H1 (cell line): Measurements from ENCODE around the gene NOS1AP. TPM values are rescaled to one million over a fixed set of nuclear protein-coding genes. Genes with fewer than 3 reads are reported as not detected.

Experiments used
- CTCF ChIA-PET: fragments of 300-600 bp; sonication (Branson Sonifier 250); formaldehyde crosslinking; loops from one replicate; lab custom pipeline; 2021; ENCODE audit not compliant: partially characterized antibody; lab: Charles Lee
- POLR2A ChIA-PET: fragments of 300-600 bp; sonication (Branson Sonifier 250); formaldehyde crosslinking; loops from one replicate; lab custom pipeline; 2021; ENCODE audit warnings: inconsistent platforms; ENCODE audit not compliant: partially characterized antibody; lab: Charles Lee
- DNase-seq, 2 experiments: peaks; one replicate each; pipeline versions ENCODE4 v3.0.0 to v3.0.0-alpha.2; 2010 to 2022; ENCODE audit warnings: low spot score in 2 of 2, low read depth in 1 of 2, mixed read lengths in 1 of 2
- FAIRE-seq: peaks from 2 replicates; lab custom pipeline; 2011; peaks lifted over from hg19 to GRCh38; lab: Jason Lieb, UNC
- H2AFZ ChIP-seq: 2 replicates; pipeline ENCODE4 v1.8.1; 2012; ENCODE audit warnings: low read length, inconsistent platforms
- H2AK5ac ChIP-seq: 2 replicates; pipeline ENCODE4 v1.6.1; 2013; ENCODE audit warnings: low read depth, low read length
- H2BK120ac ChIP-seq: replicated peaks from 2 replicates; pipeline ENCODE3; 2013; ENCODE audit warnings: low read depth, low read length, inconsistent platforms
- H2BK12ac ChIP-seq: 2 replicates; pipeline ENCODE4 v1.6.1; 2013; ENCODE audit warnings: low read depth, low read length
- H2BK15ac ChIP-seq: 2 replicates; pipeline ENCODE4 v1.6.1; 2013; ENCODE audit warnings: low read length
- H2BK20ac ChIP-seq: 2 replicates; pipeline ENCODE4 v1.6.1; 2013; ENCODE audit warnings: low read length
- H2BK5ac ChIP-seq: 2 replicates; pipeline ENCODE4 v1.6.1; 2013; ENCODE audit warnings: low read depth, low read length
- H3K14ac ChIP-seq: 2 replicates; pipeline ENCODE4 v1.6.1; 2013; ENCODE audit warnings: inconsistent platforms; ENCODE audit not compliant: insufficient read length
- H3K18ac ChIP-seq: 2 replicates; pipeline ENCODE4 v1.6.1; 2013; ENCODE audit warnings: low read length; ENCODE audit errors: extremely low read depth
- H3K23ac ChIP-seq: 2 replicates; pipeline ENCODE4 v1.6.1; 2013; ENCODE audit warnings: inconsistent platforms; ENCODE audit not compliant: insufficient read length
- H3K23me2 ChIP-seq: 2 replicates; pipeline ENCODE4 v1.6.1; 2013; ENCODE audit warnings: low read depth, low read length
- H3K27ac ChIP-seq: 2 replicates; pipeline ENCODE4 v1.6.1; 2011; ENCODE audit warnings: low read depth, low read length, inconsistent platforms
- H3K27me3 ChIP-seq, 4 experiments: replicated peaks in 1 of 4; 1 replicate in 1 of 4; 2 replicates in 3 of 4; pipeline versions ENCODE4 v1.6.1 to v1.8.1; 2011 to 2013; ENCODE audit warnings: low read length in 3 of 4, mild to moderate bottlenecking in 3 of 4, inconsistent platforms in 2 of 4, mixed read lengths in 2 of 4, moderate library complexity in 1 of 4; ENCODE audit not compliant: control insufficient read depth in 3 of 4, insufficient read depth in 3 of 4; ENCODE audit errors: extremely low read depth in 1 of 4
- H3K36me3 ChIP-seq, 4 experiments: 2 replicates each; pipeline versions ENCODE4 v1.6.1 to v1.8.1; 2011 to 2013; ENCODE audit warnings: mild to moderate bottlenecking in 4 of 4, low read length in 3 of 4, moderate library complexity in 2 of 4, control low read depth in 1 of 4, inconsistent platforms in 1 of 4; ENCODE audit not compliant: insufficient read depth in 4 of 4, control insufficient read depth in 2 of 4
- H3K4ac ChIP-seq: replicated peaks from 2 replicates; pipeline ENCODE3; 2013; ENCODE audit warnings: low read length, low read depth, mixed read lengths, inconsistent platforms; ENCODE audit not compliant: insufficient read length
- H3K4me1 ChIP-seq, 4 experiments: replicated peaks in 1 of 4; 1 replicate in 1 of 4; 2 replicates in 3 of 4; pipeline versions ENCODE4 v1.6.1 to v1.8.1; 2011 to 2013; ENCODE audit warnings: low read length in 3 of 4, inconsistent platforms in 2 of 4, mixed read lengths in 1 of 4; ENCODE audit not compliant: insufficient read depth in 4 of 4, control insufficient read depth in 3 of 4
- H3K4me2 ChIP-seq, 2 experiments: 2 replicates each; pipeline versions ENCODE4 v1.6.1 to v1.8.1; 2011 to 2013; ENCODE audit warnings: low read depth in 2 of 2, low read length in 2 of 2, control low read depth in 1 of 2, inconsistent platforms in 1 of 2, mild to moderate bottlenecking in 1 of 2; ENCODE audit not compliant: insufficient read depth in 1 of 2
- H3K4me3 ChIP-seq, 4 experiments: fragments of 200-600, 300-600 bp in 1 of 4; sonication (generic), shearing (Covaris generic), sonication (Bioruptor Twin) in 1 of 4; 2 replicates each; pipeline versions ENCODE4 v1.5.1 to v1.8.1; 2011 to 2016; ENCODE audit warnings: low read length in 4 of 4, low read depth in 3 of 4, control low read depth in 2 of 4, inconsistent platforms in 2 of 4, mild to moderate bottlenecking in 2 of 4, mixed read lengths in 1 of 4, moderate library complexity in 1 of 4; ENCODE audit not compliant: insufficient read depth in 2 of 4; ENCODE audit errors: extremely low read depth in 1 of 4
- H3K56ac ChIP-seq: replicated peaks from 2 replicates; pipeline ENCODE3; 2013; ENCODE audit warnings: low read depth, mild to moderate bottlenecking, mixed read lengths, low read length, inconsistent platforms; ENCODE audit not compliant: insufficient read length
- H3K79me1 ChIP-seq: 2 replicates; pipeline ENCODE4 v1.6.1; 2013; ENCODE audit warnings: low read depth, low read length, control low read depth
- H3K79me2 ChIP-seq, 2 experiments: 2 replicates each; pipeline versions ENCODE4 v1.6.1 to v1.8.1; 2012 to 2013; ENCODE audit warnings: low read length in 2 of 2, mild to moderate bottlenecking in 2 of 2, inconsistent platforms in 1 of 2; ENCODE audit not compliant: insufficient read depth in 2 of 2, control insufficient read depth in 1 of 2
- H3K9ac ChIP-seq, 4 experiments: replicated peaks in 1 of 4; 1 replicate in 1 of 4; 2 replicates in 3 of 4; pipeline versions ENCODE4 v1.6.1 to v1.8.1; 2011 to 2013; ENCODE audit warnings: low read depth in 3 of 4, low read length in 3 of 4, control low read depth in 2 of 4, mild to moderate bottlenecking in 2 of 4, moderate library complexity in 2 of 4, inconsistent platforms in 1 of 4; ENCODE audit errors: extremely low read depth in 1 of 4
- H3K9me3 ChIP-seq, 2 experiments: 2 replicates each; pipeline versions ENCODE4 v1.6.1 to v1.8.1; 2012 to 2013; ENCODE audit warnings: mild to moderate bottlenecking in 2 of 2, moderate library complexity in 2 of 2, control low read depth in 1 of 2, inconsistent platforms in 1 of 2, low read depth in 1 of 2, low read length in 1 of 2, mixed read lengths in 1 of 2; ENCODE audit not compliant: insufficient read depth in 2 of 2
- H4K20me1 ChIP-seq, 2 experiments: replicated peaks in 1 of 2; 2 replicates each; pipeline versions ENCODE3 to v1.8.1; 2011 to 2013; ENCODE audit warnings: inconsistent platforms in 2 of 2, low read length in 2 of 2, mild to moderate bottlenecking in 1 of 2; ENCODE audit not compliant: insufficient read depth in 2 of 2, control insufficient read depth in 1 of 2
- H4K5ac ChIP-seq: 2 replicates; pipeline ENCODE4 v1.6.1; 2013; ENCODE audit warnings: low read length, low read depth, mixed read lengths, inconsistent platforms; ENCODE audit not compliant: insufficient read length
- H4K8ac ChIP-seq: 2 replicates; pipeline ENCODE4 v1.8.0; 2013; ENCODE audit warnings: mild to moderate bottlenecking, moderate library complexity, low read length, inconsistent platforms; ENCODE audit not compliant: insufficient read depth; ENCODE audit errors: extremely low read depth
- H4K91ac ChIP-seq: replicated peaks from 2 replicates; pipeline ENCODE3; 2013; ENCODE audit warnings: low read length, mixed read lengths, inconsistent platforms; ENCODE audit not compliant: insufficient read length
- CHD1 ChIP-seq: IDR thresholded peaks from 2 replicates; pipeline ENCODE4 v1.6.1; 2012; ENCODE audit warnings: low read depth, low read length, improper control_type of control experiment
- HDAC6 ChIP-seq: IDR thresholded peaks from one replicate; pipeline ENCODE4 v1.7.1; 2012; ENCODE audit warnings: low read depth, mild to moderate bottlenecking, inconsistent platforms, low read length, moderate library complexity
- NANOG ChIP-seq: IDR thresholded peaks from 2 replicates; pipeline ENCODE4 v1.6.1; 2011; ENCODE audit warnings: low read length, low read depth, mild to moderate bottlenecking, inconsistent platforms; ENCODE audit not compliant: insufficient read depth, poor library complexity, severe bottlenecking
- TAF7 ChIP-seq: optimal IDR thresholded peaks from 2 replicates; pipeline ENCODE3; 2011; ENCODE audit warnings: low read depth, mild to moderate bottlenecking, inconsistent platforms, low read length, moderate library complexity, borderline replicate concordance
- YY1 ChIP-seq: IDR thresholded peaks from 2 replicates; pipeline ENCODE4 v1.6.1; 2011; ENCODE audit warnings: low read depth, mild to moderate bottlenecking, low read length
- WGBS, 2 experiments: shearing (Covaris generic) in 1 of 2; methylation state at CpG; one replicate each; pipeline versions ENCODE4 v1.1.6 to v1.1.7; 2013 to 2015; ENCODE audit warnings: low lambda C conversion rate in 2 of 2, mixed read lengths in 2 of 2, inconsistent platforms in 1 of 2, low coverage in 1 of 2, missing lambda C conversion rate in 1 of 2; ENCODE audit not compliant: insufficient replicate concordance in 2 of 2, insufficient coverage in 1 of 2, insufficient read length in 1 of 2; ENCODE audit errors: extremely low coverage in 1 of 2, missing lambda C conversion rate in 1 of 2; 5-methylcytosine and 5-hydroxymethylcytosine counted together
- polyA plus RNA-seq, 7 experiments: library from polyadenylated mRNA; depleted of rRNA in 3 of 7; stranded (reverse) in 5 of 7; unstranded in 2 of 7; fragments of >200 nt in 5 of 7; fragments of 200-250 nt in 2 of 7; gene quantifications; 1 replicate in 5 of 7; 2 replicates in 1 of 7; 4 replicates in 1 of 7; pipeline versions ENCODE4 v1.2.1 to v1.2.3, GENCODE V29; 2011 to 2013; ENCODE audit warnings: missing spikeins in 2 of 7, mixed read lengths in 2 of 7
- total RNA-seq: library from RNA; stranded (reverse); fragmentation: NEBNext Ultra II Directional; extraction: Animal tissue kit (Norgen Biotek cat#: 25700); gene quantifications from 2 replicates; pipeline ENCODE4 v1.2.1, GENCODE V29; 2021

NOS1AP gene
- total and polyA plus RNA-seq, 2 of the 8 experiments (the other 6 are each of a cell fraction or from before 2014, with no cell fraction given), result 2.4 to 12.1 TPM

DNA sequence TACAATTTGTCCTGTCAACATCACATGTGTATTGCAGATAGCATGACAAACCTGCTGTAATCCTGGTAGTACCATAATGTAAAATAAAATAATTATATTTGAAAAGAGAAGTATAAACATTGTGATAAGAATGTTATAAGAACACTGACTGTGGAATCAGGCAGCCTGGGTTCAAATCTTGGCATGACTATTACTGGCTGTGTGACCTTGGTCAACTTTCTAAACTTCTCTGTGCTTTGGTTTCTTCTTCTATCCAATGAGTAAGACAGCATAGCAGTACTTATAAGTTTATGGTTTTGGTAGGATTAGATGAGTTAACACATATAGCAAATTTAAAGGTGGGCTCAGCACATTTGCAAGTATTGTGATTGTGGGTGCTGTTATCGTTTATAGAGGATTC, 147.1 kb downstream of the NOS1AP start:
- no peaks in the 10 kb centered on the region for H3K9me3 ChIP-seq
- no peaks in the 10 kb centered on the region for H3K36me3 ChIP-seq
- DNase-seq (no peak), FAIRE-seq (no peak)
- no peak overlapping the region for H3K18ac ChIP-seq
- no peaks in the 10 kb centered on the region for H3K23me2 ChIP-seq
- no peak overlapping the region for H3K4ac ChIP-seq
- H4K8ac ChIP-seq, result no peak overlapping the region
- no peak overlapping the region for H3K23ac ChIP-seq
- POLR2A ChIA-PET, result no interaction called here
- no peak overlapping the region for H3K56ac ChIP-seq
- H2AK5ac ChIP-seq, result no peak overlapping the region
- no peak overlapping the region for H3K4me3 ChIP-seq
- H3K9ac ChIP-seq, result no peak overlapping the region
- WGBS, 2 experiments, result 76% methylated on average over 1 of the region's 1 CpG; no CpG with 5 or more reads in 1 of the 2 experiments
- peak overlapping the region; percentile 91 for H2BK20ac ChIP-seq
- no peak overlapping the region for H3K14ac ChIP-seq
- H2BK12ac ChIP-seq, result no peak overlapping the region
- no peak overlapping the region for H2BK5ac ChIP-seq
- H2AFZ ChIP-seq, result no peak overlapping the region
- H3K27ac ChIP-seq, result no peak overlapping the region
- H3K4me2 ChIP-seq, result peak overlapping the region in 1 of 2 experiments; percentile 67; a peak in 1 of 4 replicates
- peaks cover 0 to 33% of the 10 kb centered on the region in 2 experiments; a peak in 1 of 4 replicates for H3K79me2 ChIP-seq
- H3K79me1 ChIP-seq, result no peaks in the 10 kb centered on the region; the same call in 1 of the 2 replicates
- no peak overlapping the region for H2BK15ac ChIP-seq
- H3K4me1 ChIP-seq, result peaks cover 2 to 34% (median 22%) of the 10 kb centered on the region in 4 experiments; a peak in 6 of 7 replicates
- no peak overlapping the region for H2BK120ac ChIP-seq
- no peaks in the 10 kb centered on the region for H3K27me3 ChIP-seq
- CTCF ChIA-PET, result interaction anchor here (0.7 to 1.6 kb wide), 2 partner anchors 10 to 60 kb away, joined by 4 to 5 read pairs; no protein-coding TSS in a partner anchor
- H4K20me1 ChIP-seq, result no peaks in the 10 kb centered on the region
- H4K91ac ChIP-seq, result no peak overlapping the region
- H4K5ac ChIP-seq, result no peak overlapping the region
- TF ChIP-seq CHD1 (no peak), TAF7 (no peak), YY1 (no peak), HDAC6 (no peak), NANOG (no peak)
